Parathyroid adenoma (tissue), 2 donors: ENCODE measurements around the gene LDLRAD2.
"Not testable (repeated sequence)": the region's sequence is repeated elsewhere in the genome, so short reads cannot be mapped to it uniquely, and the experiment has no call there.

Experiments
- H2AFZ ChIP-seq: fragments of 300-600 bp; sonication (generic); one replicate; pipeline ENCODE4 v1.7.0; 2017; ENCODE audit warnings: antibody characterized with exemption, mild to moderate bottlenecking
- H3K27ac ChIP-seq: fragments of 300-600 bp; sonication (generic); one replicate; pipeline ENCODE4 v1.7.0; 2017
- H3K27me3 ChIP-seq: fragments of 300-600 bp; sonication (generic); one replicate; pipeline ENCODE4 v1.7.0; 2017; ENCODE audit warnings: low read length; ENCODE audit not compliant: control insufficient read depth, insufficient read depth
- H3K36me3 ChIP-seq: fragments of 300-600 bp; sonication (generic); one replicate; pipeline ENCODE4 v1.7.0; 2017; ENCODE audit warnings: low read length; ENCODE audit not compliant: control insufficient read depth, insufficient read depth
- H3K4me1 ChIP-seq: fragments of 300-600 bp; sonication (generic); one replicate; pipeline ENCODE4 v1.7.0; 2017; ENCODE audit warnings: control low read depth
- H3K4me2 ChIP-seq: fragments of 300-600 bp; sonication (generic); one replicate; pipeline ENCODE4 v1.7.0; 2017; ENCODE audit warnings: low read length
- H3K4me3 ChIP-seq: fragments of 300-600 bp; sonication (generic); one replicate; pipeline ENCODE4 v1.7.0; 2017; ENCODE audit warnings: low read depth, low read length
- H3K79me2 ChIP-seq: fragments of 300-600 bp; sonication (generic); one replicate; pipeline ENCODE4 v1.7.0; 2017; ENCODE audit warnings: control low read depth
- H3K9ac ChIP-seq: fragments of 300-600 bp; sonication (generic); one replicate; pipeline ENCODE4 v1.7.0; 2017; ENCODE audit warnings: mild to moderate bottlenecking
- H3K9me3 ChIP-seq: fragments of 300-600 bp; sonication (generic); one replicate; pipeline ENCODE4 v1.7.0; 2017; ENCODE audit warnings: low read length; ENCODE audit not compliant: control insufficient read depth
- CTCF ChIP-seq: fragments of 300-600 bp; sonication (generic); IDR thresholded peaks from one replicate; pipeline ENCODE4 v1.7.0; 2017; ENCODE audit warnings: antibody characterized with exemption, mild to moderate bottlenecking
- donor health status: primary hyperparathyroidism.

LDLRAD2 gene

GRCh38 chr1:21823206-21823979 lies 11.3 kb downstream of the LDLRAD2 start:
- no peaks in the 10 kb centered on the region for H3K27me3 ChIP-seq
- no peak overlapping the region for H3K4me3 ChIP-seq
- no peak overlapping the region for H3K27ac ChIP-seq
- no peaks in the 10 kb centered on the region for H3K36me3 ChIP-seq
- H3K4me1 ChIP-seq: no peaks in the 10 kb centered on the region
- no peak overlapping the region for H3K9ac ChIP-seq
- no peaks in the 10 kb centered on the region for H3K9me3 ChIP-seq
- H3K4me2 ChIP-seq: no peak overlapping the region
- no peak for TF ChIP-seq CTCF
- no peaks in the 10 kb centered on the region for H3K79me2 ChIP-seq
- no peak overlapping the region for H2AFZ ChIP-seq

- no peaks in the 10 kb centered on the region for H3K36me3 ChIP-seq
- H3K4me3 ChIP-seq: no peak overlapping the region
- no peaks in the 10 kb centered on the region for H3K9me3 ChIP-seq
- H3K79me2 ChIP-seq: no peaks in the 10 kb centered on the region
- H3K27me3 ChIP-seq: no peaks in the 10 kb centered on the region
- H3K27ac ChIP-seq: no peak overlapping the region
- H3K4me1 ChIP-seq: no peaks in the 10 kb centered on the region
- H3K4me2 ChIP-seq: no peak overlapping the region
- TF ChIP-seq CTCF: no peak
- H3K9ac ChIP-seq: no peak overlapping the region
- no peak overlapping the region for H2AFZ ChIP-seq
Measured at GRCh38 chr1:21823980-21824702, 12.1 kb downstream of the LDLRAD2 start.

GRCh38 chr1:21824926-21825325 lies 12.9 kb downstream of the LDLRAD2 start:
- Histone ChIP-seq H3K27me3 (no peaks in the 10 kb centered on the region), H3K4me2 (no peak overlapping the region), H3K9ac (no peak overlapping the region), H3K79me2 (no peaks in the 10 kb centered on the region), H3K9me3 (no peaks in the 10 kb centered on the region), H3K27ac (no peak overlapping the region), H3K4me3 (no peak overlapping the region), H2AFZ (no peak overlapping the region), H3K36me3 (no peaks in the 10 kb centered on the region), H3K4me1 (no peaks in the 10 kb centered on the region)
- no peak for TF ChIP-seq CTCF

- Histone ChIP-seq H3K79me2 (no peaks in the 10 kb centered on the region), H3K27me3 (no peaks in the 10 kb centered on the region), H3K9me3 (no peaks in the 10 kb centered on the region), H3K4me1 (no peaks in the 10 kb centered on the region), H3K4me2 (no peak overlapping the region), H2AFZ (no peak overlapping the region), H3K36me3 (no peaks in the 10 kb centered on the region), H3K9ac (no peak overlapping the region), H3K4me3 (no peak overlapping the region), H3K27ac (no peak overlapping the region)
- no peak for TF ChIP-seq CTCF
Measured at GRCh38 chr1:21825393-21825792, 13.3 kb downstream of the LDLRAD2 start.

GRCh38 chr1:21826694-21827093 lies 14.6 kb downstream of the LDLRAD2 start:
- H3K79me2 ChIP-seq, H3K9me3 ChIP-seq, H3K4me3 ChIP-seq, H3K27me3 ChIP-seq, H3K36me3 ChIP-seq, H3K27ac ChIP-seq, H2AFZ ChIP-seq, H3K9ac ChIP-seq, H3K4me2 ChIP-seq, H3K4me1 ChIP-seq: not testable (repeated sequence)
